ENCODE data around the gene ACKR2. TPM values are rescaled to one million over a fixed set of nuclear protein-coding genes. Genes with fewer than 3 reads are reported as not detected.

The ACKR2 gene
- total and polyA plus RNA-seq, 4 donors = 1.1 to 5.7 (median 3.5) TPM

GRCh38 chr3:42819351-42819965 lies 10.2 kb downstream of the ACKR2 start:
- WGBS, 2 donors = 47 to 78% methylated on average over 2 of the region's 2 CpGs

GRCh38 chr3:42820746-42821051 lies 11.5 kb downstream of the ACKR2 start:
- H3K27me3 ChIP-seq (ENCODE audit: control insufficient read depth in 3 of 3, insufficient read depth in 3 of 3, low read length in 2 of 3) = no peaks in the 10 kb centered on the region
- H3K4me3 ChIP-seq = no peak overlapping the region
- 88 to 89% methylated on average over 6 of the region's 6 CpGs for WGBS, 2 donors
- H3K9ac ChIP-seq (ENCODE audit: insufficient read depth in 1 of 2, low read length in 2 of 2) = no peak overlapping the region
- H3K27ac ChIP-seq (ENCODE audit: low read depth in 1 of 2, low read length in 1 of 2) = no peak overlapping the region
- H3K9me3 ChIP-seq (ENCODE audit: control insufficient read depth in 4 of 4, insufficient read depth in 3 of 4, low read length in 3 of 4) = no peaks in the 10 kb centered on the region
- TF ChIP-seq CTCF (IDR thresholded peaks at IDR 0.05; ENCODE audit: control extremely low read depth, extremely low read depth) = no peak
- ATAC-seq (ENCODE audit: insufficient read depth, low FRiP score) (no peak), DNase-seq (no peak)
- peaks cover 0 to 3% (median 1%) of the 10 kb centered on the region in 5 donors for H3K4me1 ChIP-seq (ENCODE audit: control insufficient read depth in 5 of 5, insufficient read depth in 5 of 5, low read length in 5 of 5)
- H3K36me3 ChIP-seq (ENCODE audit: control insufficient read depth in 4 of 4, insufficient read depth in 4 of 4, low read length in 4 of 4) = no peaks in the 10 kb centered on the region

More at GRCh38 chr3:42819351-42819965, 10.2 kb downstream of the ACKR2 start:
- no peak for ATAC-seq (ENCODE audit: insufficient read depth, low FRiP score)
- Histone ChIP-seq H3K9me3 (ENCODE audit: control insufficient read depth in 4 of 4, insufficient read depth in 3 of 4, low read length in 3 of 4) (no peaks in the 10 kb centered on the region), H3K36me3 (ENCODE audit: control insufficient read depth in 4 of 4, insufficient read depth in 4 of 4, low read length in 4 of 4) (no peaks in the 10 kb centered on the region), H3K27me3 (ENCODE audit: control insufficient read depth in 3 of 3, insufficient read depth in 3 of 3, low read length in 2 of 3) (no peaks in the 10 kb centered on the region), H3K9ac (ENCODE audit: insufficient read depth in 1 of 2, low read length in 2 of 2) (no peak overlapping the region), H3K4me3 (no peak overlapping the region), H3K27ac (ENCODE audit: low read depth in 1 of 2, low read length in 1 of 2) (peak overlapping the region in 1 of 2 donors; percentile 28), H3K4me1 (ENCODE audit: control insufficient read depth in 5 of 5, insufficient read depth in 5 of 5, low read length in 5 of 5) (peaks cover 0 to 11% (median 1%) of the 10 kb centered on the region in 5 donors)
- DNase-seq = no peak
- TF ChIP-seq CTCF (IDR thresholded peaks at IDR 0.05; ENCODE audit: control extremely low read depth, extremely low read depth) = no peak

GRCh38 chr3:42822828-42823227 lies 13.6 kb downstream of the ACKR2 start:
- Histone ChIP-seq H3K27ac (ENCODE audit: low read depth in 1 of 2, low read length in 1 of 2) (no peak overlapping the region), H3K4me1 (ENCODE audit: control insufficient read depth in 5 of 5, insufficient read depth in 5 of 5, low read length in 5 of 5) (peaks cover 0 to 3% (median 0%) of the 10 kb centered on the region in 5 donors), H3K36me3 (ENCODE audit: control insufficient read depth in 4 of 4, insufficient read depth in 4 of 4, low read length in 4 of 4) (no peaks in the 10 kb centered on the region), H3K4me3 (no peak overlapping the region), H3K9me3 (ENCODE audit: control insufficient read depth in 4 of 4, insufficient read depth in 3 of 4, low read length in 3 of 4) (no peaks in the 10 kb centered on the region), H3K9ac (ENCODE audit: insufficient read depth in 1 of 2, low read length in 2 of 2) (no peak overlapping the region), H3K27me3 (ENCODE audit: control insufficient read depth in 3 of 3, insufficient read depth in 3 of 3, low read length in 2 of 3) (no peaks in the 10 kb centered on the region)
- ATAC-seq (ENCODE audit: insufficient read depth, low FRiP score) (no peak), DNase-seq (no peak)
- TF ChIP-seq CTCF (IDR thresholded peaks at IDR 0.05; ENCODE audit: control extremely low read depth, extremely low read depth) = no peak
- WGBS, 2 donors = 93 to 96% methylated on average over 3 of the region's 3 CpGs

GRCh38 chr3:42823351-42823750 lies 14.1 kb downstream of the ACKR2 start:
- Histone ChIP-seq H3K9ac (ENCODE audit: insufficient read depth in 1 of 2, low read length in 2 of 2) (no peak overlapping the region), H3K4me1 (ENCODE audit: control insufficient read depth in 5 of 5, insufficient read depth in 5 of 5, low read length in 5 of 5) (peaks cover 0 to 3% (median 0%) of the 10 kb centered on the region in 5 donors), H3K9me3 (ENCODE audit: control insufficient read depth in 4 of 4, insufficient read depth in 3 of 4, low read length in 3 of 4) (no peaks in the 10 kb centered on the region), H3K4me3 (no peak overlapping the region), H3K36me3 (ENCODE audit: control insufficient read depth in 4 of 4, insufficient read depth in 4 of 4, low read length in 4 of 4) (no peaks in the 10 kb centered on the region), H3K27ac (ENCODE audit: low read depth in 1 of 2, low read length in 1 of 2) (no peak overlapping the region), H3K27me3 (ENCODE audit: control insufficient read depth in 3 of 3, insufficient read depth in 3 of 3, low read length in 2 of 3) (no peaks in the 10 kb centered on the region)
- no peak for TF ChIP-seq CTCF (IDR thresholded peaks at IDR 0.05; ENCODE audit: control extremely low read depth, extremely low read depth)
- DNase-seq = no peak
- no peak for ATAC-seq (ENCODE audit: insufficient read depth, low FRiP score)
- whole genome bisulfite sequencing, 2 donors = 61 to 92% methylated on average over 2 of the region's 2 CpGs

All from lung (tissue), 12 donors.